Activated T-cell treated with anti-CD3 and anti-CD28 coated beads, Interleukin-2, amount 50 U/mL, for 48 hours (primary cell): ENCODE data around the gene METAP1.
"Not testable (repeated sequence)": the region's sequence is repeated elsewhere in the genome, so short reads cannot be mapped to it uniquely, and the experiment has no call there.

Experiments used
- DNase-seq, 2 experiments: peaks; one replicate each; pipeline ENCODE4 v3.0.0-alpha.2; 2020

Gene METAP1

DNA sequence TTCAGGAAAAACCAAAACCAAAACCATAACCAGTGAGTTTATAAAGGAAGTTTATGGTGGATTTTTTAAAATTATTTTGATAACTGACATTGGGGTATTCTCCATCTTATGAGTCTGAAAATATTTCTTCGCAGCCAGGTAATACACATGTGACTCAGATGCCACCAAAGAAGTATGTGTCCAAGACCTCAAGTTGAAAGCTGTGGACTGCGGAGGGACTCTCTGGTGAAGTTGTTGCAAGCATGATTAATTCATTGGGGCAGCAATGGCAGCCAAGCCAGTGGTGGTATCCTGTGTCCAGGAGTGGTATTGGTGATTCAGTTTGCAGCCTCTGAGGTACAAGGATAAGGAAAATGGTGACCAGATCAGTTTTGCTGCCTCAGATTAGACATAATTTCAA lies 107.1 kb downstream of the METAP1 start:
- DNase-seq, result no peak

- no peak for DNase-seq
Measured at GRCh38 chr4:99103166-99103565, 107.6 kb downstream of the METAP1 start.

- DNase-seq, result no peak
Measured at GRCh38 chr4:99104153-99104552, 108.6 kb downstream of the METAP1 start.

DNA sequence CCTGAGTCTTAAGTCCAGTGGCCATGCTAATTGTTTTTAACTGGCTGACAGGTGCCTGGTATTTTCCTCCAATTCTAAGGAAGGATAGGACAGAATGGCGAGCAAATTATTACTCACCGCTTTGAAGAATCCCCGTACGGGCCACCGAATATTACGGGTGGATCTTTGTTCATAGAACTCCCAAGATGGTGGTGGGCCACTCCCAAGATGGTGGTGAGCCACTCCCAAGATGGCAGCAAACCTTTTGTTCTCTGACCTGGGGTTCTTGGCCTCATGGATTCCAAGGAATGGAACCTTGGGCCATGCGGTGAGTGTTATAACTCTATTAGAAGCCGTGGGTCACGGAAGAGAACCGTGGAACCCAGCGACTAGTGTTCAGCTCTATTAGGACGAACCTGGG lies 113.8 kb downstream of the METAP1 start:
- DNase-seq, result not testable (repeated sequence)
